Dedifferentiated amniotic fluid mesenchymal stem cell (primary cell): Measurements from ENCODE around the gene ECE2.

Experiments
- DNase-seq: peaks from one replicate; pipeline ENCODE4 v3.0.0-alpha.2; 2016; ENCODE audit errors: extremely low spot score

The ECE2 gene

GRCh38 chr3:184314700-184315542 lies 39.1 kb downstream of the ECE2 start:
- DNase-seq = peak; percentile 58

GRCh38 chr3:184315543-184315867 lies 39.7 kb downstream of the ECE2 start:
- DNase-seq = no peak

GRCh38 chr3:184315871-184316661 lies 40.2 kb downstream of the ECE2 start:
- DNase-seq = no peak

- no peak for DNase-seq
Observed at GRCh38 chr3:184316792-184317191, 41.0 kb downstream of the ECE2 start.

- DNase-seq = no peak
Observed at GRCh38 chr3:184317201-184317600, 41.4 kb downstream of the ECE2 start.

GRCh38 chr3:184320104-184320445 lies 44.3 kb downstream of the ECE2 start:
- DNase-seq = peak; percentile 97

GRCh38 chr3:184321666-184322065 lies 45.8 kb downstream of the ECE2 start:
- DNase-seq = no peak

GRCh38 chr3:184322731-184323487 lies 47.1 kb downstream of the ECE2 start:
- DNase-seq = no peak

GRCh38 chr3:184323696-184324095 lies 47.9 kb downstream of the ECE2 start:
- DNase-seq = no peak

- no peak for DNase-seq
Observed at GRCh38 chr3:184325269-184325668, 49.4 kb downstream of the ECE2 start.

- no peak for DNase-seq
Observed at GRCh38 chr3:184325715-184326369, 50.0 kb downstream of the ECE2 start.

- no peak for DNase-seq
Observed at GRCh38 chr3:184327171-184327570, 51.3 kb downstream of the ECE2 start.

- DNase-seq = no peak
Observed at GRCh38 chr3:184328516-184328915, 52.7 kb downstream of the ECE2 start.

GRCh38 chr3:184332370-184333090 lies 56.7 kb downstream of the ECE2 start:
- peak; percentile 65 for DNase-seq

GRCh38 chr3:184333190-184333589 lies 57.4 kb downstream of the ECE2 start:
- no peak for DNase-seq

- no peak for DNase-seq
Observed at GRCh38 chr3:184333700-184334099, 57.9 kb downstream of the ECE2 start.

GRCh38 chr3:184334470-184335158 lies 58.8 kb downstream of the ECE2 start:
- DNase-seq = peak; percentile 34

- no peak for DNase-seq
Observed at GRCh38 chr3:184335291-184335660, 59.5 kb downstream of the ECE2 start.

- peak; percentile 46 for DNase-seq
Observed at GRCh38 chr3:184335661-184336546, 60.1 kb downstream of the ECE2 start.
